Thymus (tissue), 11 donors: ENCODE data around the gene HSPB7. TPM values are rescaled to one million over a fixed set of nuclear protein-coding genes. Genes with fewer than 3 reads are reported as not detected.

Experiments
- DNase-seq, 9 donors: peaks; one replicate each; pipeline ENCODE4 v3.0.0-alpha.2; 2013; ENCODE audit warnings: low spot score in 9 of 9, low read depth in 6 of 9, missing footprints in 1 of 9
- H3K27ac ChIP-seq, 2 donors: one replicate each; pipeline ENCODE4 v1.5.1; 2013; ENCODE audit warnings: control low read depth in 1 of 2, low read depth in 1 of 2, low read length in 1 of 2, mild to moderate bottlenecking in 1 of 2, moderate library complexity in 1 of 2
- H3K27me3 ChIP-seq, 2 donors: one replicate each; pipeline ENCODE4 v1.5.1; 2013; ENCODE audit warnings: low read length in 1 of 2; ENCODE audit not compliant: control insufficient read depth in 2 of 2, insufficient read depth in 1 of 2
- H3K36me3 ChIP-seq, 2 donors: one replicate each; pipeline ENCODE4 v1.5.1; 2013; ENCODE audit warnings: low read length in 1 of 2, mild to moderate bottlenecking in 1 of 2, moderate library complexity in 1 of 2; ENCODE audit not compliant: control insufficient read depth in 2 of 2, insufficient read depth in 2 of 2
- H3K4me1 ChIP-seq, 2 donors: one replicate each; pipeline ENCODE4 v1.5.1; 2013; ENCODE audit warnings: low read length in 2 of 2; ENCODE audit not compliant: control insufficient read depth in 2 of 2, insufficient read depth in 2 of 2
- H3K4me3 ChIP-seq, 2 donors: one replicate each; pipeline ENCODE4 v1.5.1; 2013; ENCODE audit warnings: low read length in 2 of 2, control low read depth in 1 of 2, mild to moderate bottlenecking in 1 of 2
- H3K9me3 ChIP-seq, 2 donors: one replicate each; pipeline ENCODE4 v1.5.1; 2013; ENCODE audit warnings: low read length in 1 of 2, mild to moderate bottlenecking in 1 of 2; ENCODE audit not compliant: control insufficient read depth in 2 of 2, insufficient read depth in 1 of 2
- WGBS: extraction: QIAGEN DNeasy Blood & Tissue Kit; methylation state at CpG from one replicate; pipeline ENCODE4 v1.1.7; 2013; 5-methylcytosine and 5-hydroxymethylcytosine counted together
- polyA plus RNA-seq: library from polyadenylated mRNA; stranded (reverse); fragments of 200-250 nt; gene quantifications from one replicate; pipeline ENCODE4 v1.2.3, GENCODE V29; 2013
- total RNA-seq: library from RNA; stranded (reverse); fragments of 120-200 nt; gene quantifications from one replicate; pipeline ENCODE4 v1.2.4, GENCODE V29; 2013
- donor health status: healthy.

The HSPB7 gene
- total and polyA plus RNA-seq, 2 donors = under 0.01 to 9.5 TPM

DNA sequence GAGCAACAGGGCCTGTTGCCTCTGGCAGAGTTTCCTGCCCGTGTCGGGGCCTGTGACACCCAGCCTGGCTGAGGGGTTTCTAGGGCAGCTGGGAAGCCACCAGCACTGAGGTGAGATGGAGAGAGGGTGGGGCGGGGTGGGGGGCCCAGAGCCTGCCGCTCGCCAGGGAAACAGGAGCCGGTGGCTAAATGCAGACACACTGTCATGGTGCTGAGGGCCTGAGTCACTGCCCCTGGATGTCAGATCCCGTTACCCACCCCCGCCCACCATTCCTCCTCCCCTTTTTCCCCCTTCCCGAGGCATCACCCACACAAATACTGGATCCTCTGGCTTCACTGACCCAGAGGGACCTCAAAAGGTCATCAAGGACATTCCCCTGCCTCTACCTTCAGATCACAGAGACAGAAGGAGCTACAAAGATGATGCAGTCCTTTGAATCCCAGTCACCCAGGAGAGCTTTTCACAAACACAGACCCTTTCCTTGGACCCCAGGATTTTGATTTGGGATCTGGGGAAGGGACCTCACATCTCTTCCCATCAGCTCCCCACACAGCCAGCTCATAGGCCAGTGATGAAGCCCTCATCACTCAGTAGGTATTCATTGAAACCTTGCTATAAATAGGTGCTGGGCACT, 1.9 kb upstream of the HSPB7 start:
- Histone ChIP-seq H3K4me3 (no peak overlapping the region), H3K27ac (no peak overlapping the region), H3K4me1 (no peaks in the 10 kb centered on the region), H3K9me3 (no peaks in the 10 kb centered on the region), H3K27me3 (peaks cover 0 to 39% of the 10 kb centered on the region in 2 donors), H3K36me3 (no peaks in the 10 kb centered on the region)
- 84% methylated on average over 9 of the region's 9 CpGs for WGBS
- DNase-seq = no peak

DNA sequence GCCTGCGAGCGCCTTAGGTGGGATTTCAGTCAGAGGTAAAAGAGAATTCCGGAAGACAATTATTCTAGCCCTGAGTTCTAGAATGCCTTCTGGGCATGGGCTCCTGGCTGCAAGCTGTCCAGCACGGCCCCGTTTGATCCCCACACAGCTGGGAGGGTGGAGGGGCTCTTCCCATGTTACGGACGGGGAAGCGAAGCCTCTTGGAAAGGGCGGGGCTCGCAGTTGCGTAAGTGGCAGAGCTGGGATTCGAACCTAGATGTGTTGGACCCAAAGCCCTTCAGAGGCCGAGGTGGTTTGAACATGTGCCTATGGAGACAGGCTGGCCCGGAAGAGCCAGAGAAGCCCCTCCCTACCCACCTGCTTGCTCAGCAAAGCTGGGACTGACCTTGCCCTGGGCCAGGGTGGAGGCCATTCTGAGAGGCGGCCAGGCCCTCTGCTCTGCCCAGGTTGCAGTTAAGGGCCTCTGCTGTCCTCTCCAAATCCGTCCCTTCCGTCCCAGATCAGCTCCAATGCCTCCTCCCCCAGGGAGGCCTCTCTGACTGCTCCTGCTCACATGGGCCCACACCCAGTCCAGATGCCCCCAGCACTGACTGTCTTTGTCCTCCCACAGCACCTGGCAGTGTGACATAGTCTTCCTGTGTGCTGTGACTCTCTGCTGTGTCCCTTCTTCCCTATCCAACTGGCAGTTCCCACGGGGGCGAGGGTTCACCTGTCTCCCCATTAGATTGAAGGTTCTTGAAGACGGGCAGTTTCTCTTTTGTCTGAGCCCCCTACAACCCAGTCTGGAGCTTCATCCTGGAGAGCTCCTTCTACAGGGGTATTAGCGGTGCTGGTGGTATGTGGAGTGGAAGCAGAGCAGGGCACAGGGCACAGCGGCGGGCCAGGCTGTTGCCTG, 1.2 kb upstream of the HSPB7 start:
- H3K9me3 ChIP-seq = no peaks in the 10 kb centered on the region
- 92% methylated on average over 23 of the region's 23 CpGs for WGBS
- H3K36me3 ChIP-seq = no peaks in the 10 kb centered on the region
- no peak for DNase-seq
- no peak overlapping the region for H3K27ac ChIP-seq
- no peak overlapping the region for H3K4me3 ChIP-seq
- peaks cover 0 to 47% of the 10 kb centered on the region in 2 donors for H3K27me3 ChIP-seq
- H3K4me1 ChIP-seq = no peaks in the 10 kb centered on the region

DNA sequence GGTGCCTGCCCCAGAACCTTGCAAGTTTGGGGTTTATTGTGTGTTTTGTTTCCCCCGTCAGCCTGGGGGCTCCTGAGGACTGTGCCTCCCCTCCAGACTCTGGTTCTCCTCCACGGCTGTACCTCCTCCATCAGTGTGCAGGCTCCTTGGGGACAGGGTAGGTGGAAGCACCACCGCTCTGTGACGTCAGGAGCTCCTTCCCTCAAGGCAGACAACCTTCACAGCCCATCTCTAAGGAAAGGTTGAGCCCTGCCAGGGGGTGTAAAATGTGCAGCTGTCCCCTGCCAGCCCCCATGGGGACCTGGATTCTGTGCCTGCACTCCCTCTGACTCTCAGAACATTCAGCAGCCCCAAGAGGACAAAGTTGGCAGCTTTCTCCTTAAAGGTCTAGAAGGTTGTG, 465 bp upstream of the HSPB7 start:
- no peaks in the 10 kb centered on the region for H3K36me3 ChIP-seq
- no peak overlapping the region for H3K27ac ChIP-seq
- WGBS = 82% methylated on average over 4 of the region's 4 CpGs
- H3K27me3 ChIP-seq = peaks cover 4 to 52% of the 10 kb centered on the region in 2 donors
- no peak overlapping the region for H3K4me3 ChIP-seq
- DNase-seq = no peak
- no peaks in the 10 kb centered on the region for H3K9me3 ChIP-seq
- H3K4me1 ChIP-seq = no peaks in the 10 kb centered on the region

DNA sequence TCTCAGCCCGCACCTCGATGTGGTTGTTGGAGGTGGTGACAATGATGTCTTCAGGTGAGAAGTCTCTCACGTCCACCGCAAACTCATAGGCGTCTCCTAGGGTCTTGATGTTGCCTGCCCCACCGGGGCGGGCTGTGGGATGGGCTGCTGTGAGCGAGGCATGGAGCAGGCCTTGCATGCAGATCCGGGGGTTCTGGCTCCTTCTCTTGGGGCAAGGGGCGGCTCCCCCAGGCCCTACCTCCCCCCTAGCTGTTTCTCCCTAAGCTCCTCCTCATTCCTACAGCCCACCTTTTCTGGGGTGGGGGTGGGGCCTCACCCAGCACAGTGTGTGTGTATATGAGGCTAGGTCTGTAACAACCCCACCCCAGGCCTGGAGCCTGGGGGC, 775 bp downstream of the HSPB7 start:
- H3K27me3 ChIP-seq = peaks cover 16 to 56% of the 10 kb centered on the region in 2 donors
- H3K4me3 ChIP-seq = no peak overlapping the region
- no peak for DNase-seq
- peaks cover 0 to 4% of the 10 kb centered on the region in 2 donors for H3K4me1 ChIP-seq
- no peaks in the 10 kb centered on the region for H3K9me3 ChIP-seq
- 92% methylated on average over 10 of the region's 10 CpGs for WGBS
- no peaks in the 10 kb centered on the region for H3K36me3 ChIP-seq
- H3K27ac ChIP-seq = no peak overlapping the region

DNA sequence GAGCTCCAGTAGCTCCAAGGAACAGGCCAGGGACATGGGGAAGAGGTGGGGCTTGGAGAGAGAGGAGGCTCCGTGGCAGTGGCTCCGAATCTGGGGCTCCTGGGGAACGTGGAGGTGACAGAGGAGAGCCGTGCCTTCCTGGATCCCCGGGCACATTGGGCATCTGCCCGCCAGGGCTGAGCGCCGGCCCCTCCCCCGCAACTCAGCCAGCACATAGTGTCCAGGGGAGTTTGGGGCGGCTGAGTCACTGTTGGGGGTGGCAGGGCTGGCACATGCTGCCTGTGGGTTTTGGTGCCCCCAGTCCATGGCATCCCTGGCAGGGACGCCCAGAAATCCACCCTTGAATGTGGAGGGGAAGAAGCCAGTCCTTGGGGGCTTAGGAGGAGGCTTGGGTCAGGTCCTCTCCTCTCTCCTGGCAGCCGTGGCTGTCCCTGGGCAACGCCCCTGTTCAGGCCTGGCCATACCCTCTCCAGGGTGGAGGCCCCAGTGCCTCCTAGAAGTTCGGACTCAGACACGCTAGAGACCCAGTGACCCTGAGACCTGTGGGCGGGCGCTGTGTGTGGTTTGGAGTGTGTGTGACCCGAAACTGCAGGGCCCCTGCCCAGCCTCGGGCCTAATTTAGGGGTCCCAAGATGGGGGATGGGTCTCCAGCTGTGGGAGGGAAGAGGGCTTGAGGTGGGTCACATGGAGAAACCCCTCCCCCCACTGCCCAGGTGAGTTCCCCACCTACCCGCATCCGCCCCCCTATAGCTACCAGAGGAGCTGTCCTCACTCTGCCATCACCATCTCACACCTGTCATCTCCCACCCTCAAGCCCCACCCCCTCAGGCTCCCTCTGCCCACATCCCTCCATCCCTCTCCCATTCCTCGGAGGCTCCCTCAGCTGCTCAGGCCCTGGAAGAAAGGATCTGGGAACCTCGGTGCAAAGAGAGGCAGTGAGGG, 1.6 kb downstream of the HSPB7 start:
- WGBS = 91% methylated on average over 23 of the region's 23 CpGs
- Histone ChIP-seq H3K4me3 (no peak overlapping the region), H3K36me3 (no peaks in the 10 kb centered on the region), H3K27ac (no peak overlapping the region), H3K9me3 (no peaks in the 10 kb centered on the region), H3K4me1 (peaks cover 0 to 4% of the 10 kb centered on the region in 2 donors), H3K27me3 (peaks cover 18 to 56% of the 10 kb centered on the region in 2 donors)
- DNase-seq = no peak

DNA sequence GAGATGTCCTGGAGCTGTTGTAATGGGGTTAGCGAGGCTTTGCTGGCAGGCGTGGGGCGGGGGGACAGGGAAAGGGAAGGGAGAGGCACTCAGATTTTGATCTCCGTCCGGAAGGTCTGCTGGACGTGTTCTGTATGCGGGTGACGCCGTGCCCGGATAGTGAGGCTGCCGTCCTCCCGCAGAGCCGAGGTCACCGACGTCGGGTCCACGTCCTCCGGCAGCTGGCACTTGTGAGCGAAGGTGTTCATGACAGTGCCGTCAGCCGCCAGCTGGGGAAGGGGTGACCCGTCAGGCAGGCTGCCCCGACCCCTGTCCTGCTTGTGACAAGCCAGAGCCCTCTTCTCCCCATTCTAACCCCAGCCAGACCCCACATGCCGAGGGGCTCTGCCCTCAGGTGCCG, 2.4 kb downstream of the HSPB7 start:
- peaks cover 0 to 4% of the 10 kb centered on the region in 2 donors for H3K4me1 ChIP-seq
- H3K4me3 ChIP-seq = no peak overlapping the region
- H3K36me3 ChIP-seq = no peaks in the 10 kb centered on the region
- DNase-seq = no peak
- no peak overlapping the region for H3K27ac ChIP-seq
- peaks cover 18 to 56% of the 10 kb centered on the region in 2 donors for H3K27me3 ChIP-seq
- 98% methylated on average over 25 of the region's 25 CpGs for WGBS
- no peaks in the 10 kb centered on the region for H3K9me3 ChIP-seq

DNA sequence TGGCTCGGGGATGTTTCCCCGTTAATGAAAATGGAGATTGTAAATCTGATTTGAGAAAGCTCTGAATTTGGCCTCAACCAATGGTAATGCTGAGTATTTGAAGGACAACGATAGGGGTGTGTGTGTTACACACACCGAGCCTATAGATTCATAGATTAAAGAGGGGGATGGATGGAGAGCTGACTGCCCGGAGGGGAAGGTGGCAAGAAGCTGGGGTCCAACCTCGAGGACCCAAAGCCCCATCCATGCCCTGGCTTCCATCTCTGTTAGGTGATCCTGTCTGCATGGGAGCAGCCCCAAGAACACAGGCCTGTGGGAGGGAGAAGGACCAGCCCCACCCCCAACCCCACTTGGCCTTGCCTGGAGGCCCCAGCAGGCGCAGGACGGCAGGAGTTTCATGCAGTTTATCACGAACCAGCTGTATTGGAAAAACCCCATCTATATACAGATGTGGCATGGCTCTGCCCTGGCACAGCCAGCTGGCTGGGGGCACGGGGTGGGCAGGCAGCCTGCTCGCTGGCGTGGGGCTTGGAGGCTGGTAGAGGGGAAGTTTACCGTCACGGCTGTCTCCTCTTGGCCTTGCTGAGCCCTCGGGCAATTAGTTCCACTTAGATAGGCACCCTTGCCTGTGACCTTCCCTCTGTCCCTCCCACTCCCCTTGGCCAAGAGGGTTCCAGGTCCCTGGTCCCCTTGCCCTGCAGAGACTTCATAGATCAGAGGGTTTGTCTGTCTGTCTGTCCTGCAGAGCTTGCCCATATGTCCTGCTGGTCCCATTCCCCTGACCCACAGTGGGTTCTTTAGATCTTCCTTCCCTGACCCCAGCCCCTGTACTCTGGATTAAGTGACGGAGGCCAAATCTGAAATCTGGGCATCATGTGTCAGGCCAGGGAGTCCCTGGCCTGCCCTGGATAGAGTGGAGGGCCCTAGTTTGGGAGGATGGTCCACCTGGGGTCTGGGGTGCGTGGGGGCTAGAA, 3.0 kb downstream of the HSPB7 start:
- no peak for DNase-seq
- Histone ChIP-seq H3K27me3 (peaks cover 18 to 55% of the 10 kb centered on the region in 2 donors), H3K4me3 (no peak overlapping the region), H3K36me3 (no peaks in the 10 kb centered on the region), H3K27ac (no peak overlapping the region), H3K9me3 (no peaks in the 10 kb centered on the region), H3K4me1 (peaks cover 0 to 4% of the 10 kb centered on the region in 2 donors)
- 82% methylated on average over 17 of the region's 17 CpGs for WGBS

DNA sequence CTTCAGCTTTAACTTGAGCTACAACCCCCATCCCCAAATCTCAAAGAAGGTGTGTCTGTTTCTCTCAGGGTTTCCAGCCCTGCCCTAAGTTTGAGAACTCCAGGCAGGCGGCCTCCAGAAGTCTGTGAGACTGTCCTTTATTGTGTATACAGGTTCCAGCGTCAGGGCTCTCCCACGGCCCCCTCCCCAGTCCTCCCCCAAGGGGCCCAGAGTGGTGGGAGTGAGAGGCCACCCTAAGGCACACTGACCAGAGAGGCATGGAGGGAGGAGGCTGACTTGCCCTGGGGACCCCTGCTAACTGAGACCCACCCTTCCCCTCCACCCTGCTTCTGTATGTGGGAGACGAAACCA, 4.0 kb downstream of the HSPB7 start:
- no peak for DNase-seq
- Histone ChIP-seq H3K4me1 (peaks cover 0 to 4% of the 10 kb centered on the region in 2 donors), H3K9me3 (no peaks in the 10 kb centered on the region), H3K36me3 (no peaks in the 10 kb centered on the region), H3K4me3 (no peak overlapping the region), H3K27me3 (peaks cover 18 to 57% of the 10 kb centered on the region in 2 donors), H3K27ac (no peak overlapping the region)
- 92% methylated on average over 4 of the region's 4 CpGs for WGBS
